ENCODE data around the gene SUB1. TPM values are rescaled to one million over a fixed set of nuclear protein-coding genes. Genes with fewer than 3 reads are reported as not detected.

Gene SUB1
- total RNA-seq, 1 donor from 2014 or later, result 235 TPM

DNA sequence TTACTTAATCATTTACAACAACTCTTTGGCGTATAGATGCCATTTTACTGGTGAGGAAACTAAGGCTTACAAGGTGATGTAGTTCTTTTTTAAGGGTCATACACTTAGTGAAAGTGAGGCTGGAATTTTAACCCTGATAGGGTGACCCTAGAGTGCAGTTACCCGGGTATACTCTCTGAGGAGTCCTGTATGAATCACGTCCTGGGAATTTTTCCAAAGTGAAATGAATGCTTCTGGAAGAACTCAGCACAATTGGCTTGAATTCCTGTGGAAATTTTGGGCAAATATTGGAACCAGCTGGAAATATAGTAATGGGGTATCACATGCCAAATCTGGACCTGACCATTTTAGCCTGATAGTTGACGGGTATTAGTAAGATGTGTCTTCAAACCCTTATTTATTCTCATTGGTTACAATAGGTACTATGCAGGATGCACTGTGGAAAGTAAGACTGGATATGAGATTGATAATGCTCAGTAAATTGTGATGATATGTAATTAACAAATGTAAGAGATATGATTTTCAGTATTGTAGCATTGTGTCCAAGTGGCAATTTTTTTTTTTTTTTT, 14.8 kb downstream of the SUB1 start:
- peaks cover 43% of the 10 kb centered on the region for H4K20me1 ChIP-seq (ENCODE audit: insufficient read depth, low read length)
- H3K27ac Mint-ChIP-seq (ENCODE audit: unreplicated experiment), result peak overlapping the region; percentile 58
- H2AFZ ChIP-seq (ENCODE audit: low read depth, low read length), result no peak overlapping the region
- DNase-seq (ENCODE audit: low read depth), result peak; percentile 89
- H3K4me1 Mint-ChIP-seq (ENCODE audit: low read depth, unreplicated experiment), result peaks cover 30% of the 10 kb centered on the region
- no peaks in the 10 kb centered on the region for H3K27me3 Mint-ChIP-seq (ENCODE audit: low read depth, unreplicated experiment)
- no peaks in the 10 kb centered on the region for H3K9me3 Mint-ChIP-seq (ENCODE audit: unreplicated experiment)
- H3K27ac ChIP-seq (ENCODE audit: low read depth, low read length), result peak overlapping the region; percentile 28
- FAIRE-seq, result peak; percentile 90
- H3K9me3 ChIP-seq (ENCODE audit: insufficient read depth, low read depth, low read length), result no peaks in the 10 kb centered on the region
- TF ChIP-seq CTCF (IDR thresholded peaks at IDR 0.05; ENCODE audit: insufficient read depth, low read depth, low read length) (no peak), EZH2 (IDR thresholded peaks at IDR 0.05; ENCODE audit: insufficient read depth, low read length) (no peak)
- H3K36me3 ChIP-seq (ENCODE audit: insufficient read depth, low read length), result peaks cover 40% of the 10 kb centered on the region
- H3K4me3 ChIP-seq (ENCODE audit: insufficient read depth, low read depth, low read length), result no peak overlapping the region
- peaks cover 16% of the 10 kb centered on the region for H3K36me3 Mint-ChIP-seq (ENCODE audit: low read depth, unreplicated experiment)
- no peak overlapping the region for H3K4me3 Mint-ChIP-seq (ENCODE audit: unreplicated experiment)
- H3K4me2 ChIP-seq (ENCODE audit: low read length), result peak overlapping the region; percentile 45
- peaks cover 53% of the 10 kb centered on the region for H3K79me2 ChIP-seq (ENCODE audit: insufficient read depth, low read length)
- H3K4me1 ChIP-seq (ENCODE audit: insufficient read depth, low read length), result peaks cover 11% of the 10 kb centered on the region
- no peak overlapping the region for H3K9ac ChIP-seq (ENCODE audit: low read length)
- H3K27me3 ChIP-seq (ENCODE audit: insufficient read depth, low read length), result no peaks in the 10 kb centered on the region

- Histone ChIP-seq H3K79me2 (ENCODE audit: insufficient read depth, low read length) (peaks cover 37% of the 10 kb centered on the region), H3K9me3 (ENCODE audit: insufficient read depth, low read depth, low read length) (no peaks in the 10 kb centered on the region), H3K4me3 (ENCODE audit: insufficient read depth, low read depth, low read length) (no peak overlapping the region), H3K27ac (ENCODE audit: low read depth, low read length) (no peak overlapping the region), H3K9ac (ENCODE audit: low read length) (no peak overlapping the region), H4K20me1 (ENCODE audit: insufficient read depth, low read length) (peaks cover 28% of the 10 kb centered on the region), H3K36me3 (ENCODE audit: insufficient read depth, low read length) (peaks cover 30% of the 10 kb centered on the region), H3K4me2 (ENCODE audit: low read length) (no peak overlapping the region), H2AFZ (ENCODE audit: low read depth, low read length) (no peak overlapping the region), H3K27me3 (ENCODE audit: insufficient read depth, low read length) (no peaks in the 10 kb centered on the region), H3K4me1 (ENCODE audit: insufficient read depth, low read length) (peaks cover 11% of the 10 kb centered on the region)
- H3K4me1 Mint-ChIP-seq (ENCODE audit: low read depth, unreplicated experiment), result peaks cover 23% of the 10 kb centered on the region
- H3K4me3 Mint-ChIP-seq (ENCODE audit: unreplicated experiment), result peak overlapping the region; percentile 6
- no peaks in the 10 kb centered on the region for H3K9me3 Mint-ChIP-seq (ENCODE audit: unreplicated experiment)
- TF ChIP-seq CTCF (IDR thresholded peaks at IDR 0.05; ENCODE audit: insufficient read depth, low read depth, low read length), result no peak
- H3K27ac Mint-ChIP-seq (ENCODE audit: unreplicated experiment), result no peak overlapping the region
- FAIRE-seq, result no peak
- H3K36me3 Mint-ChIP-seq (ENCODE audit: low read depth, unreplicated experiment), result peaks cover 13% of the 10 kb centered on the region
- no peak for DNase-seq (ENCODE audit: low read depth)
- H3K27me3 Mint-ChIP-seq (ENCODE audit: low read depth, unreplicated experiment), result no peaks in the 10 kb centered on the region
Observed at GRCh38 chr5:32601623-32602295, 16.4 kb downstream of the SUB1 start.

GRCh38 chr5:32602906-32603305, 17.5 kb downstream of the SUB1 start:
- TF ChIP-seq CTCF (IDR thresholded peaks at IDR 0.05; ENCODE audit: insufficient read depth, low read depth, low read length) (no peak), EZH2 (IDR thresholded peaks at IDR 0.05; ENCODE audit: insufficient read depth, low read length) (no peak)
- Histone ChIP-seq H3K27me3 (ENCODE audit: insufficient read depth, low read length) (no peaks in the 10 kb centered on the region), H3K36me3 (ENCODE audit: insufficient read depth, low read length) (peaks cover 22% of the 10 kb centered on the region), H2AFZ (ENCODE audit: low read depth, low read length) (no peak overlapping the region), H3K9ac (ENCODE audit: low read length) (no peak overlapping the region), H3K4me3 (ENCODE audit: insufficient read depth, low read depth, low read length) (no peak overlapping the region), H4K20me1 (ENCODE audit: insufficient read depth, low read length) (peaks cover 19% of the 10 kb centered on the region), H3K4me2 (ENCODE audit: low read length) (no peak overlapping the region), H3K4me1 (ENCODE audit: insufficient read depth, low read length) (peaks cover 11% of the 10 kb centered on the region), H3K9me3 (ENCODE audit: insufficient read depth, low read depth, low read length) (no peaks in the 10 kb centered on the region), H3K79me2 (ENCODE audit: insufficient read depth, low read length) (peaks cover 26% of the 10 kb centered on the region), H3K27ac (ENCODE audit: low read depth, low read length) (no peak overlapping the region)
- peaks cover 14% of the 10 kb centered on the region for H3K36me3 Mint-ChIP-seq (ENCODE audit: low read depth, unreplicated experiment)
- H3K27me3 Mint-ChIP-seq (ENCODE audit: low read depth, unreplicated experiment), result no peaks in the 10 kb centered on the region
- DNase-seq (ENCODE audit: low read depth) (no peak), FAIRE-seq (no peak)
- no peak overlapping the region for H3K4me3 Mint-ChIP-seq (ENCODE audit: unreplicated experiment)
- peaks cover 17% of the 10 kb centered on the region for H3K4me1 Mint-ChIP-seq (ENCODE audit: low read depth, unreplicated experiment)
- no peaks in the 10 kb centered on the region for H3K9me3 Mint-ChIP-seq (ENCODE audit: unreplicated experiment)
- no peak overlapping the region for H3K27ac Mint-ChIP-seq (ENCODE audit: unreplicated experiment)
